GM19397 (cell line): ENCODE measurements around the gene SYNM.

Source experiments
- ATAC-seq: cut with Tn5 transposase; IDR thresholded peaks from one replicate; pipeline ENCODE4 v1.9.1; 2021; ENCODE audit warnings: mild to moderate bottlenecking, moderate library complexity; ENCODE audit not compliant: unreplicated experiment

Gene SYNM

DNA sequence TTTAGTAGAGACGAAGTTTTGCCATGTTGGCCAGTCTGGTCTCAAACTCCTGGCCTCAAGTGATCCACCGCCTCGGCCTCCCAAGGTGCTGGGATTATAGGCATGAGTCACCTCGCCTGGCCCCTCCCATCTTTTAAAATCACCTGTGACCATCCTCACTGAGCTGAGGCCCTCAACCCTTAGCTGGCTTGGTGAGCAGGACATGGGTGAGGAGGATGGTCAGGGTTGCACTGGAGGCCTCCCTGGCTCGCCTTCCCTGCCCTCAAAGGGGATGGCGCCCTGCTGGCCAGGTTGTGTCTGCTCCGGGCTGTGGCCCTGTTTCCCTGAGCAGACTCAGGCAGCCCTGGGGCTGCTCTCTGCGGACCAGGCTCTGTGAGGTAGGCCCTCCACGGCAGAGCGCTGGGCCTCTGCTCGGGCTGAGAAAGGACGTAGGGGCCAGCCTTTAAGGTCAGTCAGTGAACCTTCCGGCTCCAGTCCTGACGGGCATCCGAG, 33.7 kb downstream of the SYNM start:
- no peak for ATAC-seq

DNA sequence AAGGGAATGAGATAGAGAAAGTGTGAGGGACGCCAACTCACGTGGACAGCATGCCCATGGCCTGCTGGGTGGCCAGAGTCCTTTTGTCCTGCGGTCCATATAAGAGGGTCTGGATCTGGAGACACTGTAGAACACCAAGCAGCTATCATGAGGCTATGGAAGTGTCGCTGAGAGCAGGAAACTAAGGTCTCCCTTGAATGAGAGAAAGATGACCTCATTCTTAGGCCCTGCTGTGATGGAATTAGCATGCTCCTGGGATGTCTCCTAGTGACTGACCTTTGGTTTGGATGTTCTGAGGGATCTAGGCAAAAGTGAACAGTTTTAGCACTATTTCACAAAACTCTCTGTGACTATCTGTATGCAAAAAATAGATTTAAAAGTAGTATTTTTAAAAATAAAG, 34.4 kb downstream of the SYNM start:
- ATAC-seq: no peak

GRCh38 chr15:99140590-99140989, 35.7 kb downstream of the SYNM start:
- no peak for ATAC-seq

GRCh38 chr15:99141943-99142342, 37.1 kb downstream of the SYNM start:
- no peak for ATAC-seq

GRCh38 chr15:99142562-99142961, 37.7 kb downstream of the SYNM start:
- ATAC-seq: no peak

DNA sequence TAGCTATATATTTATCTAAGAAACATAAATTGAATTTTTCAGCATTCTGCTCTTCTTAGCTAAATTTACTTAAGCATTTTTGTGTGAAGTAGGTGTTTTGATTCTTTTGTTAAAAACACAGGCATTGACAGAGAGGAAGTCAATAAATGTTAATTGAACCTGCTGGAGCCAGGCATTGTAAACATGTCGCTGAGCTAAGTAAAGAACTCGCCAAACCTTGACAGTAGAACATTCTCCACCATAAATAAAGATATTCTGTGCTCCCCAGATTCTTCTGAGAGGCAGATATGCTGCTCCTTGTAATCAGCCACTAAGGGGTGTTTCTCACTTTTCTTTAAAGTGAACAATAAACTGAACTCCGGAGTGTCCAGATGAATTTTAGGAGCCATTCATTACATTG, 38.4 kb downstream of the SYNM start:
- ATAC-seq: no peak

DNA sequence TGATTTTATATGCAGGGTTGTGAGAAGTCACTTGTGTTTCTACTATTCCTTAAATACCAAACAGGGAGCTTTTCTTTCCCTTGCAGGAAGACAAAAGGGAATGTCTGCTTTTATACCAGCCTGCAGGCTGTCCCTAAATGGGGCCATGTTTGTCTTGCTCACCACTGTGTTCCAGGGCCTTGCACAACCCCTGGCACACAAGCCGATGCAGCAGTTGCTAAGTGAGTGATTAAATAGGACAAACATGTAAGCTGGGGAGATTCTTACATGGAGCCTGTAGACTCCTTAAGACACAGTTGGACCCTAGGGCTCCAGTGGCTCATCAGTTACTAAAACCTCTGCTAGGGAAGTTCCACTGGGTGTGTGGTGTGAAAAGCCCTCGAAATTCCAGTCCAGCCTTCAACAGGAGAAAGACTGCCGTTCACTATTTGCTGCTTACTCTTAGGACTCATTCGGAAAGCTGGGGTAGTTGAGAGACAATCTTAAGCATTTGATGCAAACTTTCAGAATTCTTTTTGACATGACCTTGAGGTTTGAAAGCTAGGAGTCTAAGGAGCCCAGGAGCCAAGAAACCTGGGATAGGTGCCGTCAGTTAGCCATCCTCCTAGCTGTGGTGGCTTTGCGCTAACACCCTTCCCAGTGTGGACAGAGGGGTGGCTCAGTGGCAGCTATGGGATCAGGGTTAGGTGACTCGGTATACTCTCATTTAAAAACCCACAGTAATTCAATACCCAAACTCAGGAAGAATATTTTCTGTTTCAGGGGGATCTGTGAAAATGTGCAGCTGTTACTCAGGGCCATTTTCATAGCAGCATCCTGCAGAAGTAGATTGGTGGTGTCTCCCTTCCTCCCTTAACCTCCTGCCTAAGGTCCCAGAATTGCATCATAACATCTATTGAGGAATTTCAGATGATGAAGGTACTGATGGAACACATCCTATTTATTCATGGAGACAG, 39.1 kb downstream of the SYNM start:
- no peak for ATAC-seq

DNA sequence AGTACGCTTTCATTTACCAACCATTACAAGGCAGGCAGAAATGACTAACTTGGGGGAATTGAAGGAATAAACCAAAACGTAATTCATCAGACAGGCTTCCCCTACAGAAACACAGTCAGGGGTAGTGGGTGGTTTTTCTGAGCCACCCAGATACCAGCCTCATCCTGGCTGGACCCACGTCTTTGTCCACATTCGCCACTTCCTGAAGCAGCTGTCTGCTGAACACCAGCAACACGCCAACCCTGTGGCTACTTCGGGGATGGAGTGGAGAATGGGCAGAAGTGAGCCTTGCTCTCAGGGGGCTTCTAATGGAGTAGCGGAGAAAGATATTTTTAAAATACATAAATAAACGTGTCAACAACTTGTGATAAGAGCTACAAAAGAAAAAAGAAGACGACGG, 40.1 kb downstream of the SYNM start:
- ATAC-seq: no peak

DNA sequence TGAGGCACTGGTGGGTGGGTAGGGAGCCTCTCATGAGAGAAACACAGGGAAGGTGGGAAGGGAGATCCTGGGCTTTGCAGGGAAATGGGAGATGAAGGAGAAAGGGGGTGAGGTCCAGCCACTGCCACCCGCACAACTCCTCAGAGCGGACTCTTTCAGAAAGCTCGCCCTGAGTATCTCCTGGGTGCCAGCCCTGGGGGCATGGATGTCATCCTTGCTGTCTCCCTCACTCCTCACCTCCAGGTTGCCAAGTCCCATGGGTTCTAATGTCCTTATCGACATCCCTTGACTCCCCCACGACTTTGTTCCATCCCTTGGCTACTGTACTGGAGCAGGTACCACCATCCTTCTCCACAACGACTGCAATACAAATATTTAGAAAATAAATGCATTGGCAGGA, 40.9 kb downstream of the SYNM start:
- ATAC-seq: no peak

GRCh38 chr15:99146661-99147060, 41.8 kb downstream of the SYNM start:
- ATAC-seq: no peak

DNA sequence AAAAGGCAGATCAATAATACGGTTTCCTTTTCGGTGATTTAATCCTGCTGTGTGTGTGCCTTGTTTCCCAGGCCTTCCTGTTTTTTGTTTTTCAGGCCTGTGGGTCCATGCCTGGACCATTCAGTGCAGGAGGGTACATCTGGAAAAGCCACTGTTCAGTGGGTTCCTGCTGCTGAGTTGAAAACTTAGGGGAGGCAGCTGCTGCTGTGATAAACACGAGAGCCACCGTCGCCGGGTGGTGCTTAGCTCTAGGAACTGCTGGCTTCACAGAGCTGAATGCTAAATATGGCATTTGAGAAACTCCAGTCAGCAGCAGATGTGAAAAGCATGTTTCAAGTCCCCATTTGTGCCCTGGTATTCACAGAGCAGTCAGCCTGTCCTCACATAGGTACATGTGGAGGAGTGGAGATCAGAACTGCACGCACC, 44.0 kb downstream of the SYNM start:
- ATAC-seq: no peak

DNA sequence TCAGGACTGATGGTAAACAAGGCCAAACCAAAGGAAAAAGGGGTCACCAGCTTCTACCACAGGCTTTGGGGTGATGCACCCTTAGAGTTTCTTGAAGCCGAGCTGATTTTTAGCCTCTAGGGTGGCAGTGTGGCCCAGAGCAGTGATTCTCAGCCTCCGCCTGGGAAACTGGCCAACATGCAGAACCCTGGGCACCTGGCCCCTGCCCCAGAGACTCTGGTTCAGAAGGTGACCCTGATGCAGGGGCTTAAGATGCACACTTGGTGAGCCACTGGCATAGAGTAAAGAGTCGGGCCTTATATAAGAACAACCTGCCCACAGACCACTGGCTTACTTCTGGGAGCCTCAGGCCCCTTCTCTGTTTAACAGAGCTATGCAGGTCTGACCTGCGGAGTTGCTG, 44.5 kb downstream of the SYNM start:
- no peak for ATAC-seq

DNA sequence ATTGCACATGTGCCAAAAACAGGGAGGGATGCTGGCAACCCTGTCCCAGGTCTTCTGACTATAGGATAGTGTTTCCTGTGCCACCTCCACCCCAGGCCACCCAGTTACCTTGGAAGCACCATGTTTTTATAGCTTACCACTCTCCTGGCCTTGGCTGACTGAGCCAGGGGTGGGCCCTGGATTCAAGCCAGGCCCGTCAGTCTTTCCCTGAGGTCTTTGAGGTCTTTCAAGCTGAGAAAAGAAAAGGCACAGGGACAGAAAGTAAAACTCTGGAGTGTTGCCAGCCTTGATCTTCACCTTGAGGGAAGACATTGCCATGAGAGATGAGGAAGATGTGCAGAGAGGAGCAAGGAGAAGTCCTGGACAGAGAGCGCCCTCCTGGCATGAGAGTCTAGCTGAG, 46.3 kb downstream of the SYNM start:
- ATAC-seq: no peak

DNA sequence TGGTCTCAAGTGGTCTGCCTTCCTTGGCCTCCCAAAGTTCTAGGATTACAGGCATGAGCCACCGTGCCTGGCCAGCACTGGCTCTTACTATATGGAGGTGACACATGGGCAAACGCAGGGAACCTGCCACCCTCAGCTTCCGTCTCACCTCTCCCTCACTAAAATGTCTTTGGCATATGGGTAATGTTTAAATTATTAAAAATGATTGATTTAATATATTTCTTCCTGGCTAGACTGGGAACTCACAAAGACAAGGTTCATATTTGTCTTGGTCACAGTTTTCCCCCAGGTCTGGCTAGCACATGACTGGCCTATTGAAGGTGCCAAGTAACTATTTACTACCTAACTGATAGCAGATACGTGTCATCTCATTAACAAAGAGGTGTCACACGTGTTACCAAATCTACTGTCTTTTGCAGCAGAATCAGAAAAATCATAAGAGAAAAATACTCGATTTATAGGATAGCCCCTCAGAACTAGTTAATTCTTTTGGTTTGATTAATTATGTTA, 48.2 kb downstream of the SYNM start:
- no peak for ATAC-seq

DNA sequence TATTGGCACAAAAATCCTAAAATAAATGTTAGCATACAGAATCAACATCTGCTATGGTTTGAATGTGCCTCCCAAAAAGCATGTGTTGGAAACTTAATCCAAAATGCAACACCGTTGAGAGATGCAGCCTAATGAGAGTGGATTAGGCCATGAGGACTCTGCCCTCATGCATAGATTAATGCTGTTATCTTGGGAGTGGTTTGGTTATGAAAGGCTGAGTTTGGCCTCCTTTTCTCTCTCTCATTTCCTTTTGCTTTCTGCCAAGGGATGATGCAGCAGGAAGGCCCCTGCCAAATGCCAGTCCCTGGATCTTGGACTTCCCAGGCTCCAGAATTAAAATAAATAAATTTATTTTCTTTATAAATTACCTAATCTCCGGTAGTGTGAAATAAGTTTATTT, 49.4 kb downstream of the SYNM start:
- no peak for ATAC-seq

DNA sequence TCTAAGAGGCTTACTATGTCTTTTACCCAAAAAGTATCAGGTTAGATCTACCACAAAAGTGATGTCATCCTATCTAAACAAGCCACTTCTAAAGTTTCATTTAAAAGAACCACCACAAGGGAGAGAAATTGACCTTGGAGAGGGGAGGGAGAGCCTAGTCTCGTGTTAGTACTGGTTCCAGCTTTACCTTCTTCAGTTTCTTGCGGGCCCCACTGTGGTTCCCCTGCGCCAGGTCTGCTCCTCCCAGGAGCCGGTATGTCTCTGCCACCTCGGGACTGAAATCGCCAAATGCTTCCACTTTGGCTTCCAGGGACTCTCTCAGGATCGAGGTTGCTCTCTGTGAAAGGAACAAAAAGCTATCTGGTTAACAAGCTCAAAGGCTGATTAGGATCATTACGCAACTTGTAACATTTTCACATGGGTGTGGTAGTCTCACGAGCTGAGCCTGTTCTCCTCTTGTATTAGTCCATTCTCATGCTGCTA, 51.1 kb downstream of the SYNM start:
- ATAC-seq: no peak

GRCh38 chr15:99157456-99157855, 52.6 kb downstream of the SYNM start:
- ATAC-seq: no peak

DNA sequence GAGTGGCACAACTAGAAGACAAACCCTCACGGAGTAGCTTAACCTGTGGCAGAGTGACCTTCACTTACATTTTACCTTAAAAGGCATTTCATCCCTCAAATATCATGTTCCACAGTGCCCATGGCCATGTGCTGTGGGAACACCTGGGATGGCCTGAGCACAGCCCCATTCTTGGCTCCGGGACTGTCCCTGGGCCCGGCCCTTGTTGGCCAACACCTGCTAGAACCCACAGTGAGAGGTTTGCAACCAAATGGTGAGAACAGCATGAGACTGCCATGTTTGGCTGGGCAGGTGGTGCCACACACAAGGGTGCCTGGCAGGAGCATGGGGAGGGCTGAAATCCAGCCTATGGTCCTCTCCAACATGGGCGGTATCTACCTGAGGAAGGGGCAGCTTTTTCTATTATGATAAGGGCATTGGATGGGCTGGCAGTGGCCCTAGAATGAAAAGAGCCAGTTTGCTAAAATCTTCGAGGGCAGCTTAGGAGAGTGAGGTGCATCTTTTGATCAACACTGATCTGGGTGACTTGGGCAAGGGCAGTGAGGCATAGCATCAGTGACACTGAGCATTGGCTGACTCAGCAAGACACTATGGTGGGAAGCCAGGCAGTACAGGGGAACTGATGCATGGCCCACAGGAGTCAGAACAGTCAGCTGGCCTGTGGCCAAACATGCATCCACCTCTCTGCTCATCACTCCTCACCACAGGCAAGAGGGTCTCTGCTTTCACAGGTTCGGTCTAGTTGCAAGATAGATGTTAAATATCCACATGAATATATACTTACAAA, 53.9 kb downstream of the SYNM start:
- no peak for ATAC-seq

- ATAC-seq: no peak
Observed at GRCh38 chr15:99163271-99164062, 58.6 kb downstream of the SYNM start.

DNA sequence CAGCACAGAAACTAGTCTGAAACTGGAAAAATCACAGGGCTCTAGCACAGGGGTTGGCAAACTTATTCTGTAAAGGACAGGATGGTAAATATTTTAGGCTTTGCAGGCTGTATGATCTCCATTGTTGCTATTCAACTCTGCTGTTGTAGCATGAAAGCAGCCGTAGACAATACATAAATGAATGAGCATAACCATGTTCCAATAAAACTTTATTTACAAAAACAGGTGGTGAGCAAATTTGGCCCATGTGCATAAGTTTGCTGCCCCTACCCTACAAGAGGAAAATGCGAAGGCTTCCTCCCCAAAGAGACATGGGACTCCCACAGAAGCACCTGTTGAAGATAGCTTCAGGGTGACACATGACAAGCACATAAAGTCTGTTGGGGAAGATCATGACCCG, 59.2 kb downstream of the SYNM start:
- no peak for ATAC-seq
